Stimulated activated effector memory CD8-positive, alpha-beta T cell treated with anti-CD3 and anti-CD28 coated beads, Interleukin-12 subunit alpha, Interleukin-12 subunit beta, amount 100 ng/mL, for 72 hours (primary cell): ENCODE results near the gene SORBS2.
"Not testable (repeated sequence)": the region's sequence is repeated elsewhere in the genome, so short reads cannot be mapped to it uniquely, and the experiment has no call there.

Source experiments
- ATAC-seq: fragments of 150-1000 bp; cut with Tn5 transposase; 2 replicates; pipeline ENCODE4 v1.10.0; 2021
- DNase-seq, 2 donors: peaks; one replicate each; pipeline ENCODE4 v3.0.0; 2021 to 2022; ENCODE audit warnings: low spot score in 2 of 2
- H3K27ac Mint-ChIP-seq: one replicate; pipeline ENCODE4 v1.8.0; 2022; ENCODE audit warnings: mild to moderate bottlenecking, mixed read lengths
- H3K36me3 Mint-ChIP-seq: one replicate; pipeline ENCODE4 v1.8.0; 2022; ENCODE audit warnings: mild to moderate bottlenecking, mixed read lengths
- H3K4me1 Mint-ChIP-seq: one replicate; pipeline ENCODE4 v1.8.0; 2022; ENCODE audit warnings: mixed read lengths
- H3K4me3 Mint-ChIP-seq: one replicate; pipeline ENCODE4 v1.8.0; 2022; ENCODE audit warnings: mild to moderate bottlenecking, mixed read lengths
- H3K9me3 Mint-ChIP-seq: one replicate; pipeline ENCODE4 v1.8.0; 2022; ENCODE audit warnings: mixed read lengths

Gene SORBS2

GRCh38 chr4:185726931-185727330, 85.1 kb downstream of the SORBS2 start:
- ATAC-seq (no peak), DNase-seq (no peak)
- H3K9me3 Mint-ChIP-seq = no peaks in the 10 kb centered on the region
- no peaks in the 10 kb centered on the region for H3K4me1 Mint-ChIP-seq
- no peak overlapping the region for H3K4me3 Mint-ChIP-seq
- H3K36me3 Mint-ChIP-seq = no peaks in the 10 kb centered on the region
- H3K27ac Mint-ChIP-seq = no peak overlapping the region

- no peak for DNase-seq
- Mint-ChIP-seq H3K4me3 (no peak overlapping the region), H3K4me1 (no peaks in the 10 kb centered on the region), H3K9me3 (no peaks in the 10 kb centered on the region), H3K27ac (no peak overlapping the region), H3K36me3 (no peaks in the 10 kb centered on the region)
- no peak for ATAC-seq
Observed at GRCh38 chr4:185723631-185724260, 88.2 kb downstream of the SORBS2 start.

- Mint-ChIP-seq H3K9me3 (no peaks in the 10 kb centered on the region), H3K36me3 (no peaks in the 10 kb centered on the region), H3K4me3 (no peak overlapping the region), H3K4me1 (no peaks in the 10 kb centered on the region), H3K27ac (no peak overlapping the region)
- no peak for DNase-seq
- no peak for ATAC-seq
Observed at GRCh38 chr4:185722029-185722316, 90.0 kb downstream of the SORBS2 start.

GRCh38 chr4:185721190-185722028, 90.6 kb downstream of the SORBS2 start:
- Mint-ChIP-seq H3K4me1 (no peaks in the 10 kb centered on the region), H3K27ac (no peak overlapping the region), H3K4me3 (no peak overlapping the region), H3K36me3 (no peaks in the 10 kb centered on the region), H3K9me3 (no peaks in the 10 kb centered on the region)
- ATAC-seq (no peak), DNase-seq (no peak)

GRCh38 chr4:185719500-185719858, 92.5 kb downstream of the SORBS2 start:
- no peaks in the 10 kb centered on the region for H3K36me3 Mint-ChIP-seq
- no peak overlapping the region for H3K27ac Mint-ChIP-seq
- H3K4me1 Mint-ChIP-seq = no peaks in the 10 kb centered on the region
- no peaks in the 10 kb centered on the region for H3K9me3 Mint-ChIP-seq
- no peak overlapping the region for H3K4me3 Mint-ChIP-seq
- ATAC-seq = no peak
- no peak for DNase-seq

GRCh38 chr4:185718578-185719499, 93.2 kb downstream of the SORBS2 start:
- ATAC-seq = no peak
- Mint-ChIP-seq H3K4me1 (no peaks in the 10 kb centered on the region), H3K4me3 (no peak overlapping the region), H3K36me3 (no peaks in the 10 kb centered on the region), H3K9me3 (no peaks in the 10 kb centered on the region), H3K27ac (no peak overlapping the region)
- DNase-seq = no peak

GRCh38 chr4:185717377-185717741, 94.6 kb downstream of the SORBS2 start:
- no peak overlapping the region for H3K4me3 Mint-ChIP-seq
- no peak overlapping the region for H3K27ac Mint-ChIP-seq
- no peak for ATAC-seq
- no peaks in the 10 kb centered on the region for H3K9me3 Mint-ChIP-seq
- no peaks in the 10 kb centered on the region for H3K36me3 Mint-ChIP-seq
- H3K4me1 Mint-ChIP-seq = no peaks in the 10 kb centered on the region
- no peak for DNase-seq

GRCh38 chr4:185716577-185717376, 95.2 kb downstream of the SORBS2 start:
- Mint-ChIP-seq H3K36me3 (no peaks in the 10 kb centered on the region), H3K4me1 (no peaks in the 10 kb centered on the region), H3K9me3 (no peaks in the 10 kb centered on the region), H3K4me3 (no peak overlapping the region), H3K27ac (no peak overlapping the region)
- DNase-seq (no peak), ATAC-seq (no peak)

GRCh38 chr4:185716141-185716551, 95.8 kb downstream of the SORBS2 start:
- ATAC-seq = no peak
- Mint-ChIP-seq H3K4me1 (no peaks in the 10 kb centered on the region), H3K4me3 (no peak overlapping the region), H3K27ac (no peak overlapping the region), H3K9me3 (no peaks in the 10 kb centered on the region), H3K36me3 (no peaks in the 10 kb centered on the region)
- no peak for DNase-seq

- H3K4me3 Mint-ChIP-seq, H3K36me3 Mint-ChIP-seq, H3K9me3 Mint-ChIP-seq, DNase-seq, H3K27ac Mint-ChIP-seq, ATAC-seq, H3K4me1 Mint-ChIP-seq: not testable (repeated sequence)
Observed at GRCh38 chr4:185714524-185714923, 97.5 kb downstream of the SORBS2 start.

- DNase-seq (no peak), ATAC-seq (no peak)
- Mint-ChIP-seq H3K27ac (no peak overlapping the region), H3K4me1 (no peaks in the 10 kb centered on the region), H3K9me3 (no peaks in the 10 kb centered on the region), H3K4me3 (no peak overlapping the region), H3K36me3 (no peaks in the 10 kb centered on the region)
Observed at GRCh38 chr4:185713731-185714130, 98.3 kb downstream of the SORBS2 start.

- Mint-ChIP-seq H3K27ac (no peak overlapping the region), H3K4me3 (no peak overlapping the region), H3K36me3 (no peaks in the 10 kb centered on the region), H3K4me1 (no peaks in the 10 kb centered on the region), H3K9me3 (no peaks in the 10 kb centered on the region)
- no peak for ATAC-seq
- DNase-seq = no peak
Observed at GRCh38 chr4:185713272-185713671, 98.7 kb downstream of the SORBS2 start.

- ATAC-seq = no peak
- H3K9me3 Mint-ChIP-seq = no peaks in the 10 kb centered on the region
- no peaks in the 10 kb centered on the region for H3K36me3 Mint-ChIP-seq
- no peaks in the 10 kb centered on the region for H3K4me1 Mint-ChIP-seq
- H3K4me3 Mint-ChIP-seq = no peak overlapping the region
- H3K27ac Mint-ChIP-seq = no peak overlapping the region
- DNase-seq = no peak
Observed at GRCh38 chr4:185712350-185713024, 99.5 kb downstream of the SORBS2 start.

GRCh38 chr4:185711726-185712125, 100.3 kb downstream of the SORBS2 start:
- H3K27ac Mint-ChIP-seq = no peak overlapping the region
- no peaks in the 10 kb centered on the region for H3K36me3 Mint-ChIP-seq
- DNase-seq = no peak
- no peak for ATAC-seq
- H3K9me3 Mint-ChIP-seq = no peaks in the 10 kb centered on the region
- H3K4me1 Mint-ChIP-seq = no peaks in the 10 kb centered on the region
- H3K4me3 Mint-ChIP-seq = no peak overlapping the region
